Cerebellar nuclear complex (tissue), 1 donor: ENCODE results near the gene MAST4.
"Not testable (repeated sequence)": the region's sequence is repeated elsewhere in the genome, so short reads cannot be mapped to it uniquely, and the experiment has no call there.

Source experiments
- DNase-seq, 2 experiments: peaks; one replicate each; lab custom pipeline; 2025; lab: John Stamatoyannopoulos, UW

Gene MAST4

DNA sequence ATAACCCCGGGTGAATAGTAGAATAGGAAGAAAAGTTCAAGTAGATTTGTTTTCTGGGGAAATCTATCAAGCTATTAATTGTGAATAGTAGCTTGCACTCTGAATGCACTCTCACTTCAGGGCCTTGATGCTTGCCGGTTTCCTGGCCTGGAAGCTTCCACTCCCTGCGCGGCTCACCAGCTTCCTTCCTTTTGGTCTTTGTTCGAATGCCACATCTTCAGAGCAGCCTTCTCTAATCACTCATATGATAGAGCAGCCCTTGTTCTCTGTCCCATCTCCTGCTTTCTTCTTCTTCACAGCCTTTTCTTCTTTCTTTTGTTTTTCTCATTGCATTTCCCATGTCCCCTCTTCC, 146.7 kb downstream of the MAST4 start:
- no peak for DNase-seq

- no peak for DNase-seq
These were observed 147.2 kb downstream of the MAST4 start for GRCh38 chr5:66743344-66743743.

GRCh38 chr5:66744040-66744439, 147.8 kb downstream of the MAST4 start:
- no peak for DNase-seq

DNA sequence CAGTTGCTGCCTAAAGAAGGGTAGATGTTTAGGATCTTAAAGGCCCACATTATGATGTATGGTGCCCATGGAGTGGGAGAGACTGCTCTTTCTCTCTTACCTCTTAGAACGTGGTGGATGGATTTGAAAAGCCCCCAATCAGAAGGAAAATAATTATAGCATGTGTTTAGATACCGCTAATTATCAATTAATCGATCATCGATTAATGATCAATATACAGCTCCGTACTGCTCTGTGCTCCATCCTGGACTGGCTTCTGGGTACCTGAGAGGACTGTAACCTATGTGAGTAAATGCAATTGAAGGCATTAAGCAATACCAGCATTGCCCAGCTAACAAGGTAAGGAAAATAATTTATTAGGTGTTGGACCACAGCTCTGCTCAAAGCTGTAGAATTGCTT, 149.1 kb downstream of the MAST4 start:
- no peak for DNase-seq

DNA sequence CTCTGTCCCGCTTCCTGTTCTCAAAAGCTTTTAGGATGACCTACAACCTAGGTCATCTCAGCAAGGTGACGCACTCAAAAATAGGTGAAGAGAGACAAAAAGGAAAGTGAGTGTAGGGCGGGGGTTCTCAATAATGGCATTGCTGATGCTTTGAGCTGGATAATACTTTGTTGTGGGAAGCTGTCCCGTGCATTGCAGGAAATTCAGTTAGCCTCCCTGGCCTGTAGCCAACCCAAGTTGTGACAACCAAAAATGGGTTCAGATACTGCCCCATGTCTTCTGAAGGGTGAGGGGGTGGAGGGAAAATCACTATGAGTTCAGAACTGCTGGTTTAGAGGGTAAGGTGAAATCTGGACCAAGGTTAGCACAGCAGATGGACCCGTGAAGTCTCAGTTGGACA, 151.4 kb downstream of the MAST4 start:
- no peak for DNase-seq

DNA sequence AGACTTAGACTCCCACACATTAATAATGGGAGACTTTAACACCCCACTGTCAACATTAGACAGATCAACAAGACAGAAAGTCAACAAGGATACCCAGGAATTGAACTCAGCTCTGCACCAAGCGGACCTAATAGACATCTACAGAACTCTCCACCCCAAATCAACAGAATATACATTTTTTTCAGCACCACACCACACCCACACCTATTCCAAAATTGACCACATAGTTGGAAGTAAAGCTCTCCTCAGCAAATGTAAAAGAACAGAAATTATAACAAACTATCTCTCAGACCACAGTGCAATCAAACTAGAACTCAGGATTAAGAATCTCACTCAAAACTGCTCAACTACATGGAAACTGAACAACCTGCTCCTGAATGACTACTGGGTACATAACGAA, 156.5 kb downstream of the MAST4 start:
- DNase-seq: not testable (repeated sequence)

DNA sequence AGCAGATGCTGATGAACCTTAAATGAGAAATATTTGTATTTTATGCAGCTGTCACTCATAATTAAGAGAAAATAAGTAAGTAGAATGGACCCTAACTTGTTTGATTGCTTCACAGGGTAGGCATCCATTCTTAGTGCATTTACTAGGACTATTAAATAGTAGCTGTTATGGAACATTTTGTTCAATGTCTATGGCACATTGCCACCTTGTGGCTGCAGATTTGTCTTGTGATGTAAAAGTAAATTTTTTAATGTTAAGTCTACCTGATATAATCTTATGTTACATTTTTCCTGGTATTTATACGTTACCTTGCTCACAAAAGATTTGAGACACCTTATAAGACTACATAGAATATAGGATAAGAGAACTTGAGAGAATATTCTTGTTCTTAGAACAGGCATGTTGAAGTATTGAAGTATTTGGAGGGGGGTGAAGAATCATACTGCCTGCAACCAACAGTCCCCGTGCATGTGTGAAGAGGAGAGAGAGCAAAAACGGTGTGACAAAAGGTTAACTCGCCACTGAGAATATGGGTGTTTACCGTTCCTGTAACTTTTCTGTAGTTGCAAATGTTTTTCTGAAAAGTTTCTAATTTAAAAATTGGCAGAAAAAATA, 161.1 kb downstream of the MAST4 start:
- DNase-seq: no peak

DNA sequence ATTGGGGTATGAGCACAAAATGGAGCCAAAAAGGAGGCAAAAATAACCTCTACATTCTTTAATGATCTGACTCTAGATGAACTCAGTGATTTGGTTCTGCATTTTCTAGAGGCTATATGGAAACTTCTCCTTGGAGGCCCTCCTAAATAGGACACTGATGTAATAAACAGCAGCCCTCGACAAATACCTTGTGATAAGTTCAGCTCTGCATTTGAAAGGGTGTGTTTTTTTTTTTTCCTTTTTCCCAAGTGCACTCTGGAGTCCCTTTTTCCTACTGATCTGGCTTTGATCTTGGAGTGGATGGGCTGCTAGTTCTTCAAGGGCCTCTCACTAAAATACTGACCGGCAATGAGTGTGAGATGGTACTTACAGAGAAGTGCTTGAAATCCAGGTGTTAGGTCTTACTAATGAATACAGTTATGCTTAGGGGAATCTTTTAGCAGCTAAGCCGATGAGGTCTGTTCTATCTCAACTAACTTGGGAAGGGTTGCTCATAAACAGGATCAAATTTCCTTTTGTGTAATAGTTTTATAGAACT, 161.7 kb downstream of the MAST4 start:
- DNase-seq: no peak

GRCh38 chr5:66769030-66769733, 173.0 kb downstream of the MAST4 start:
- DNase-seq: no peak

GRCh38 chr5:66769839-66770617, 173.8 kb downstream of the MAST4 start:
- no peak for DNase-seq

DNA sequence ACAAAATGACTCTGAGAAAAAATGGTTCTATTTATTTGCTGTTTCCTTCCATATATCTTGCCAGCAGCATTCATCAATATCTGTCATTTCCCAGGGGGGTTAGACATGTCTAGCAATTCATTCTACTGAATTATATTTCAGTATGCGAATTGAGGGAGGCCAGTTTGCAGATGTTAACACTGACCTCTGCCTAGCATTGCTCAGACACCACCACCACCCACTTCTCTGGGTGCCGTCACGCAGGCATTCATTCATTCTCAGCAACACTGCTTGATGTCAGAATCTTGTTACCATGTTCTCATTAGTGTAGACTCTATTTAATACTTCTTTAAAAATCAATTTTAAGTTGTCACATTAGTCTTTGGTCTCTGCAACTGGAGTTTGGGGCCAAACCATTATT, 181.7 kb downstream of the MAST4 start:
- no peak for DNase-seq

GRCh38 chr5:66779528-66779927, 183.3 kb downstream of the MAST4 start:
- no peak for DNase-seq

DNA sequence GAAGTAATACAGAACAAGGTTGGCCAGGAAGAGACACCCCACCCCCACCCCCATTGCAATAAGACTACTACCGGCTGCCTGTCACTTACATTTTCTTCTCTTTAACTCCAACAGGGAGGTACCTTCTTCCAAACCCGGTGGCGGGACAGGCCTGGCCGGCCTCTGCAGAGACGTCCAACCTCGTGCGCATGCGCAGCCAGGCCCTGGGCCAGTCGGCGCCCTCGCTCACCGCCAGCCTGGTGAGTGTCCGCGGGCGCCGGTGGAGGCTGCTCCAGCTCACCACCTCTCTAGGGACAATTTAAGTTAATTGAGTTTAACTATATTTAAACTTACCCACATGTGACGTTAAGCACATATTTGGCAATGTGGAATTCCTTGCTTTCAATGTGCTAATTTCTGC, 192.4 kb downstream of the MAST4 start:
- no peak for DNase-seq

DNA sequence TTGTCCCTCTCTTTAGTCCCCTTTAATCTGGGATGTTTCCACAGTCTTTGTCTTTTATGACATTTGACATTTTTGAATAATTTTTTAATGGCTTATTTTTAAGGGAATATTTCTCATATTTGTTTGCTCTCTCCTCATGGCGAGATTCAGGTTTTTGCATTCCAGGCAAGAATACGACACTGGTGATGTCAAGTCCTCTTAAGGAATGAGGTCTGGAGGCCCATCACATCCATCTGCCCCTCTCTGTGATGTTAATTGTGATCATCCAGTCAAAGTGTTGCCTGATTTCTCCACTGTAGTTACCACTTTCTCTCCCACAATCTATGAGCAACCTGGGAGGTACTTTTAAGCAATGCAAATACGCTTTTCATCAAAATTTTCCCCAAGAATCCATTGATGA, 193.2 kb downstream of the MAST4 start:
- no peak for DNase-seq

DNA sequence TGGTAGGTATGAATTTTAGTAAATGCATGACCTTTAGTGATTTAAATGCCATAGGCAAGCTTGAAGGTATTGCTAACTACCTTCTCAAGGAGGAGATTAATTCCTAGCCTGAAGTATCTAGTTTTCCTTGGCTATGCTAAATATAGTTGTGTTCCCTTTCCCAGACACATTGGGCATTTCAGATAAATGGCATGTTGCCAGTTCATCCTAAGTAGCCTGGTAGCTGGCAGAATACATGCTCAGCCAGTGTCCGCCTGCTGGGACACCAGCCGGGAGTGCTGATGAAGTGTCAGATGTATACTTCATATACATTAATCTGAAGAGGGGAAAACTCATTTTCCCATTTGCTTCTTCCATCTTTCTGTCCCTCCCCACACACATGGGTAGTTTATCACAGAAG, 196.9 kb downstream of the MAST4 start:
- no peak for DNase-seq

DNA sequence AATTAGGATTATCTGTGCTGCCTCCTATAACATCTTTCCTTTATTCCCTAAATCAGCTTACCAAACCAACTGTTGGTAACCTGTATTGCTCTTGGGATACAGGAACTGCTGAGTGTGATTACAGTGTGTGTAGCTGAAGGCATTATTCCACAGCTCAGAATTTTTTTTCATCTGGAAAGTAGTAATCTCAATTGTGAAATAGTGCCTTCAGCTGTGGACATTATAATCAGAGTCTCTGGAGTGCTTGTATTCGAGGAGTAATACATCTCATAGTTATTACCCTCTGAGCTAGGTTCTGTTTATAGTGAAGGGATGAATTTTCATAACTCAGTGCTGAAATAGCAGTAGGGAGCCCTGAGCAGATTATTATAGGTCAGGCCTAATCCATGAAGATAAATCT, 199.5 kb downstream of the MAST4 start:
- DNase-seq: no peak

GRCh38 chr5:66796305-66797292, 200.4 kb downstream of the MAST4 start:
- no peak for DNase-seq

- DNase-seq: no peak
These were observed 206.7 kb downstream of the MAST4 start for GRCh38 chr5:66802941-66803340.

- no peak for DNase-seq
These were observed 209.6 kb downstream of the MAST4 start for GRCh38 chr5:66805514-66806430.

DNA sequence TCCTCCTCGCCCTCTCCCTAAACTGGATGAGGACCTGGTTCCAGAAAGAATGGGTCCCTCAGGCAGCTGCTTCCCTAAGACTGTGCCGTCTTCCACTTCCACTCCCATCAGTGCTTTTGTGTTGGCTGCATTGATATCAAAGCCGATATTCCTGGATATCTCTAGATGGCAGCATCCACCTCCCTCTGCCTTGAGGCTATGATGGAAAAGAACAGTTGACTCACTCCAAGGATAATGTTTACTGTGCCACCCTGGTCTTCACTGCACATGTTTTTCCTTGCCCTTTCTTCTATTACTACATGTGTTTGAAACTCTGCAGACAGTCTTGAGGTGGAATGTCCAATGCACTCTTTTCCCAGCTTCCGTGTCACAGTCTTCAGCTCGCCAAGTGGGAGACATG, 211.6 kb downstream of the MAST4 start:
- DNase-seq: no peak

DNA sequence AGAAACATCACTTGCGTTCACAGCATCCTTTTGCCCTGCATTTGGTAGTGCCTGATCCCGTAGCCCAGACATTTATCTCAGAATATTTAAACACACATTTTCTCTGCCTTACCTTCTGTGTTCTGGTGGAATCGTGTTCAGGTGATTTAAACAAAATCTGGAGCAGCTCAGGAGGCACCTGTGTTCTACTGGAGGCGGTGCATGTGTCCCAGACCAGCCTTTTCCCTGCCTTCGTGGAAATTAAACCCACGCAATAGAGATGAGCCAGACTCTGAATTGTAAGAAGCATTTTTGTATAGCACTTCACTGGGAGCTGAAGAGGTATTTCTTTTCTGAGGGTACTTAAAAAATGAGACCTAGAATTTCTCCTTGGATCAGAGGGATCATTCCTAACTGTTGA, 212.5 kb downstream of the MAST4 start:
- no peak for DNase-seq
